Astrocyte (in vitro differentiated cells and primary cell): Measurements from ENCODE around the gene PDAP1.

Experiments used
- CTCF ChIP-seq: IDR thresholded peaks from 2 replicates; pipeline ENCODE4 v1.5.1; 2011; ENCODE audit warnings: low read depth, mild to moderate bottlenecking, inconsistent platforms, low read length, moderate library complexity; ENCODE audit not compliant: insufficient read depth
- EZH2 ChIP-seq: IDR thresholded peaks from 2 replicates; pipeline ENCODE4 v1.6.1; 2012; ENCODE audit warnings: mild to moderate bottlenecking, low read length, inconsistent platforms; ENCODE audit not compliant: insufficient read depth

- TF ChIP-seq CTCF (no peak), EZH2 (no peak)
Measured at GRCh38 chr7:99447943-99448342, 39.5 kb upstream of the PDAP1 start.
